BE2C (cell line): ENCODE results near the gene HDAC10.

Experiments
- DNase-seq: peaks from one replicate; pipeline ENCODE4 v3.0.0-alpha.2; 2020
- H3K27me3 ChIP-seq: fragments of 250-450 bp; sonication (Bioruptor Pico); 2 replicates; pipeline ENCODE4 v1.5.1; 2020; ENCODE audit warnings: mild to moderate bottlenecking
- H3K36me3 ChIP-seq: fragments of 250-450 bp; sonication (Bioruptor Pico); 2 replicates; pipeline ENCODE4 v1.5.1; 2020; ENCODE audit warnings: mild to moderate bottlenecking
- H3K4me1 ChIP-seq: fragments of 250-450 bp; sonication (Bioruptor Pico); 2 replicates; pipeline ENCODE4 v1.5.1; 2020
- H3K4me3 ChIP-seq: 2 replicates; pipeline ENCODE4 v1.5.1; 2011; ENCODE audit warnings: low read depth, low read length
- H3K9me3 ChIP-seq: fragments of 250-450 bp; sonication (Bioruptor Pico); 2 replicates; pipeline ENCODE4 v1.5.1; 2020
- CTCF ChIP-seq: IDR thresholded peaks from 2 replicates; pipeline ENCODE4 v1.5.1; 2012; ENCODE audit warnings: mild to moderate bottlenecking, low read depth, low read length

Gene HDAC10

GRCh38 chr22:50255607-50256006 is 4.5 kb upstream of the HDAC10 start:
- Histone ChIP-seq H3K9me3 (no peaks in the 10 kb centered on the region), H3K36me3 (peaks cover 36% of the 10 kb centered on the region), H3K27me3 (no peaks in the 10 kb centered on the region), H3K4me3 (no peak overlapping the region), H3K4me1 (0 out of 2 replicates have a peak, but pooled peaks cover 2% of the 10 kb centered on the region)
- TF ChIP-seq CTCF = no peak
- DNase-seq = no peak

DNA sequence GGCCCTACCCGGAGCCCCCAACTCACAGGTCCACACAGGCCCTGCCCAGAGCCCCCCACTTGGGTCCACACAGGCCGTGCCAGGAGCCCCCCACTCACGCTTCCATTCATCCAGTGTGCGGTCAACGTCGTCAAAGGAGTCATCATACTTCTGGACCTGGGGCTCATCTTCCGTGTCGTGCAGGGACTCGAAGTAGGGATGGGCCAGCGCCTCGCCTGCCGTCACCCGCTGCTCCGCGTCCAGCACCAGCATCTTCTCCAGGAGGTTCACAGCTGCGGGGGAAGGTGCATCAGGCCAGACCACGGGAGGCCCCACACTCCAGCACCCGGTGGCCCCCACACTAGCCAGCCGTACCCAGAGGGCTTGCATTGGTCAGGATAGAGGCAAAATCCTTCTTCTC is 4.0 kb upstream of the HDAC10 start:
- Histone ChIP-seq H3K36me3 (peaks cover 36% of the 10 kb centered on the region), H3K4me3 (no peak overlapping the region), H3K9me3 (no peaks in the 10 kb centered on the region), H3K27me3 (no peaks in the 10 kb centered on the region), H3K4me1 (peaks cover 4% of the 10 kb centered on the region; the same call in 1 of the 2 replicates)
- no peak for TF ChIP-seq CTCF
- no peak for DNase-seq

GRCh38 chr22:50253941-50254340 is 2.9 kb upstream of the HDAC10 start:
- no peaks in the 10 kb centered on the region for H3K27me3 ChIP-seq
- H3K4me3 ChIP-seq = no peak overlapping the region
- H3K4me1 ChIP-seq = peaks cover 5% of the 10 kb centered on the region; the same call in 1 of the 2 replicates
- H3K9me3 ChIP-seq = no peaks in the 10 kb centered on the region
- TF ChIP-seq CTCF = no peak
- H3K36me3 ChIP-seq = peaks cover 36% of the 10 kb centered on the region
- no peak for DNase-seq

DNA sequence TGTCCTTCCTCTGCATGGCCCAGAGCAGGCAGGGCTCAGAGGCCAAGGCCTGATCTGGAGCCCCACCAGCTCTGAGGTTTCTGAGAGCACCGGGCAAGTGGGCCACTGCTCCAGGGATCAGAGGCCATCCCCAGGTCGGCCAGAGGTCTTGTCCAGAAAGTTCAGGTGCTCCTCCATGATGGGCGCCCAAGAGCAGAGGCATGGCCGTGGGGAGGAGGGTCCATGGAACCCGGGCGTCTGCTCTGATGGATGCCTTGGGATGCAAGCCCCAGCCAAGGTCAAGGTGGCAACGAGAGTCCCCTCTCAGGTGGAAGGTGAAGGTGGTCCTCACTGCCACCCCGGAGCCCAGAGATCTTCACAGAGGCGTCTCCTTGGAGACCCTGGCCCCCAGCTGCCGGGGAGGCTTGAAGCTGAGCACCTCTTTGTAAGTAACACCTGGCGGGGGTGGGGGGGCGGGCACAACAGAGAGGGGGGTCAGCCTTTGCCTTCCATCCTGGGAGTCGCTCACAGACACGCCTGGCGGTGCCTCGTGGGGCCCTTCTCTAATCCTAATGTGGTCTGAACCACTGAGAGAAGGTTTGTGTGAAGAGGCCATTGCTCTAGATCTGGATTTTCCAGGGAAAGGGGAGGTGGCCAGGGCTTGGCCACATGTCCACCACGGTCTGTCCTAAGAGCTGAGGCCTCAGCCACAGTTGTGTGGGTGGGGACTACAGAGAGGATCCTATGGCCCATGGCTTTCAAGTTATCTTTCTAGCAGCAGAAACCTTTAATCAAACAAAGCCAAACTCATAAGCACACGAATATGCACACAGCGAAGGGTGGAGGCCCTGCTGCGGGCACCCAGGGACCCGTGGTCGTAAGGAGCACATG is 2.2 kb upstream of the HDAC10 start:
- peaks cover 9% of the 10 kb centered on the region for H3K4me1 ChIP-seq
- H3K4me3 ChIP-seq = no peak overlapping the region
- TF ChIP-seq CTCF = no peak
- H3K36me3 ChIP-seq = peaks cover 32% of the 10 kb centered on the region
- no peaks in the 10 kb centered on the region for H3K9me3 ChIP-seq
- no peak for DNase-seq
- H3K27me3 ChIP-seq = no peaks in the 10 kb centered on the region

DNA sequence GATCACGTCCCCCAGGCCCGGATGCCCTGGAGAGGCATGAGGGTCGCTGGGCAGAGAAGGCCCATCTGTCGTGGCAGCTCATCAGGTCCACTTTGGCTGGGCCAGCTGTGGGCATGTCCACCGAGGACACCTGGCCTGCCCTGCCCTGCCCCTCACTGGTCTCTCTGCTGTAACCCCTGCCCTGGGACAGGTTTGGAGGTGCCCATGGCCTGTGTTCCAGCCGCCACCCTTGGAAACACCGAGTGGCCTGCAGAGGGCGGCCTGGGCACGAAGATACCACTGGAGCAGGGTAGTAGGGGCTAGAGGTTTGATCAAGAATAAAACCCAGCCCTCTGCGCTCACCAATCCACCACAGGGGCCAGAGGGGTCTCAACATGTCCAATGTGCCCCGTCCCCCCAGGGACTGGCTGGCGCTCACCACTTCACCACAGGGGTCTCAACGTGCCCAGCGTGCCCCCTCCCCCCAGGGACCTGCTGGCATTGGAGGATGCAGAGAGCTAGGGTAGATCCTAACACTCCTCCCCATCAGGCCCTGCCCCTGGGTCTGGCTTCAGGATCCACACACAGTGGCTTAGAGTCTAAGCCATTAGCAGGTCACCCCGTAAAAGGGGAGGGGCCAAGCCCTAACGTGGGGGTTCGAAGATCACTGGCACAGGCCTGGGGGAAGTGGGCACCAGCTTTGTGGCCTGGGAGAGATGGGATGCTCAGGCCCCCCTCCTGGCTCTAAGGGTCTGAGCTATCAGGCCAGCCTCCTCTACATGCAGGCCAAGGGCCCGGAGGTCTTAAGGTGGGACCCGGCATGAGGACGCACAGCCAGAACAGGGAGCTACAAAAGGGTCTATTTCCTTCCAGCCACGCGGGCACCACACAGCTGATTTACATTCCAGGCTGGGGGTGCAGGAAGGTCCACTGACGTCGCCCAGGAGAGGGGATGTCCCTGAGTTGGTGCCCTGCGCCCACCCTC is 1.3 kb upstream of the HDAC10 start:
- TF ChIP-seq CTCF = peak; percentile 83
- Histone ChIP-seq H3K4me1 (peaks cover 18% of the 10 kb centered on the region), H3K27me3 (no peaks in the 10 kb centered on the region), H3K36me3 (peaks cover 27% of the 10 kb centered on the region), H3K9me3 (no peaks in the 10 kb centered on the region), H3K4me3 (peak overlapping the region; percentile 70)
- DNase-seq = peak; percentile 86
